Measurements from ENCODE around the gene NDST1.
"Not testable (repeated sequence)": the region's sequence is repeated elsewhere in the genome, so short reads cannot be mapped to it uniquely, and the experiment has no call there.

The NDST1 gene

GRCh38 chr5:150514708-150515211, 6.8 kb downstream of the NDST1 start:
- DNase-seq (ENCODE audit: low spot score), result no peak
- TF ChIP-seq CTCF (IDR thresholded peaks at IDR 0.05; ENCODE audit: extremely low read depth, missing control alignments), result no peak

- no peak for DNase-seq (ENCODE audit: low spot score)
- no peak for TF ChIP-seq CTCF (IDR thresholded peaks at IDR 0.05; ENCODE audit: extremely low read depth, missing control alignments)
Measured at GRCh38 chr5:150515446-150515845, 7.5 kb downstream of the NDST1 start.

DNA sequence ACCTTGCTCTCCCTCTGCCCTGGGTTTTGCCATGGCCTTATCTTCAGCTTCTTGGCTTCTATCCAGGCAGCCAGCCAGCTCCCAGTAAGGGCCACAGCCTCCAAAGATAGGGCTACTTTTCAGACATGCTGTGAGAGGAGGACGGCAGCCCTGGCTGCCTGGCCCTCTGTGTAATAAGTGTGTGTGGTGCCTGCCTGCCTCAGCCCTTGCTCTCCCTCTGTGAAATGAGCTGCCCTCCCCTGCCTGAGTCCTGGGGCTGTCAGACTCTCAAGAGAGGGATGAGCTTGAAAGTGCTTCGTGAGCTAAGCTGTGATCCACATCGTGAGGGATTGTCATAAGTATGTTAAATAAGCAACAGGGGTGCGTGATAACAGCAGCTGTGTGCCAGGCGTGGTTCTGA, 8.1 kb downstream of the NDST1 start:
- DNase-seq (ENCODE audit: low spot score), result no peak
- no peak for TF ChIP-seq CTCF (IDR thresholded peaks at IDR 0.05; ENCODE audit: extremely low read depth, missing control alignments)

DNA sequence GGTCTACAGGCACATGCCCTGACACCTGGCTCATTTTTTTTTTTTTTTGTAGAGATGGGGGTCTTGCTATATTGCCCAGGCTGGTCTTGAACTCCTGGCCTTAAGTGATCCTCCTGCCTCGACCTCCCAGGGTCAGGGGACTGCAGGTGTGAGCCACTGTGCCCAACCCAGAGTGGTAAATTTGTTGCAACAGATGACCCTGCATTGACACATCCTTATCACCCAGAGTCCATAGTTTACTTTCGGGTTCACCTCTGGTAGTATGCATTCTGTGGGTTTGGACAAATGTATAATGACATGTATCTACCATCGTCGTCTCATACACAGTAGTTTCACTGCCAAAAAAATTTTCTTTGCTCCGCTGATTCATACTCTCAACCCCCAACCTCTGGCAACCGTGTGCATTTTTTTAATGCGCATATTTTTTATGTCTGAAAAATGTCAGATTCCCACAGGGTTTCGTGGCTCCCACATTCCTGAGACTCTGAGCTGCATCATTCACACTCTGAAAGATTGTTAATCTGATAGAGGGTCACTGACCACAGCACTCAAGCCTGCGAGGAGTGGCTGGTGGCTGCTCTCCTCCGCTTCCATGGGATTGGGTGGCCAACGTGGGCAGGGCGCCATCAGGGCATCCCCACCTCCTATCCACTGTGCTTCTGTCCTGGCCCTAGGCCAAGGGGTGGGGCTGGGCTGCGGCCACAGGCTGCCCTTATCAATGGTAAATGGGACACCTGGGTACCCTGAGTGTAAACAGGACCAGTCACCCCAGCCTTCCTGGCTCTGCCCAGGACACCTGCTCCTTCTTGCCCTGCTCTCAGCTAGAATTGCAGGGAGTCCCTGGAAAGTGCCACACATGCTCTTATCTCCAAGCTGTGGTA, 9.6 kb downstream of the NDST1 start:
- DNase-seq (ENCODE audit: low spot score), result no peak
- no peak for TF ChIP-seq CTCF (IDR thresholded peaks at IDR 0.05; ENCODE audit: extremely low read depth, missing control alignments)

- DNase-seq (ENCODE audit: low spot score), result not testable (repeated sequence)
Measured at GRCh38 chr5:150518712-150519559, 11.0 kb downstream of the NDST1 start.

DNA sequence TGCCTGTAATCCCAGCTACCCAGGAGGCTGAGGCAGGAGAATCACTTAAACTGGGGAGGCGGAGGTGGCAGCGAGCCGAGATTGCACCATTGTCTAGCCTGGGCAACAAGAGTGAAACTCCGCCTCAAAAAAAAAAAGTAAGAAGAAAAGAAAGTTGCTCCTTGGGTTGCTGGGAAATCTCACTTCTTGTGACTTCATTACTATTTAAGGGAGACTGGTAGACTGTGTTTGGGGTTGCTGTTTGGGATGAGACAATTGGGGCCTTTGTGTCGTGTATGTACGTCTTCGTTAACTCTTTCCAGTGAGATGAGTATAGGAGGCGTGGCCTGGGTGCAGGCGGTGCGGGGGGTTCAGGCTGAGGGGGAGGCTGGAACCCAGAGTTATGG, 11.6 kb downstream of the NDST1 start:
- TF ChIP-seq CTCF (IDR thresholded peaks at IDR 0.05; ENCODE audit: extremely low read depth, missing control alignments), result no peak
- DNase-seq (ENCODE audit: low spot score), result no peak

GRCh38 chr5:150519978-150520377, 12.0 kb downstream of the NDST1 start:
- no peak for TF ChIP-seq CTCF (IDR thresholded peaks at IDR 0.05; ENCODE audit: extremely low read depth, missing control alignments)
- no peak for DNase-seq (ENCODE audit: low spot score)
